Activated CD8-positive, alpha-beta memory T cell treated with anti-CD3 and anti-CD28 coated beads for 48 hours (primary cell): Measurements from ENCODE around the gene CDK6.
A peak's percentile ranks its signal among the peaks of the same experiment; 100 is the strongest.

Experiments
- DNase-seq, 3 experiments: peaks; one replicate each; pipeline ENCODE4 v3.0.0-alpha.2; 2020; ENCODE audit warnings: low read depth in 2 of 3, low spot score in 2 of 3

Gene CDK6

DNA sequence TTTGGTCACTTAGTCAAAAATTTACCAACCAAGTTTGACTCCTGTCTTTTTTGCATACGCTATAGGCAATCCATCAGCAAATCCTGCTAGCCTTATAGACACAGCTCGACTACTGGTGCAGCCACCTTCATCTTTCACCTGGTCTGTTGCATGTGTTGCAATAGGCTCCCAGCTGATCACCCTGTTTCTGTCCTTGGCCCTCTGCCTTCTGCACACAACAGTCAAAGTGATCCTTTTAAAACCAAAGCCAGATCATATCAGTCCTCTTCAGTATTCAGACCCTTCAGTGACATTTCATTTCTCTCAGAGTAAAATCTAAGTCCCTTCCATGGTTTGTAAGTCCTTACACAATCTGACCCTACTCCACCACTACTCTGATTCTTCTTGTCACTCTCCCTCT, 10.9 kb upstream of the CDK6 start:
- DNase-seq = no peak

DNA sequence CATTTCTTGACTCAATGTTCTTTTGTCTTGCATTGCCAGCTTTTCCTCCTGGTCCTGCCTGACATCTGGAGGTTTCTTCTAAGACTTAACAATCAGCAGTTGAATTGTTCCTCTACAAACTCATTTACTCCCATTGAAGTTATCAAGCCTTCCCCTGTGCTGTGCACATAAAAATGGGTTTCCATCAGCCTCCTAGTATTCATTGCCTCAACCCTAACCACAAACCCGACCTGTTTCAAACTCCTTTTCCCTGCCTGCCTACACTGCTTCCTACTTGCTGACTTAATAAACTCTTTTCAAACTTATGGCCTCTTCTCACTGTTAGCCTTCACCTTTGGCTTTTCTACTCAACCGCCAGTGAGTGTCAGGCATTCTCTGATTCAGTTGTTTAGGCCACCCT, 9.4 kb upstream of the CDK6 start:
- DNase-seq = no peak

GRCh38 chr7:92843781-92844180, 7.4 kb upstream of the CDK6 start:
- DNase-seq = no peak

DNA sequence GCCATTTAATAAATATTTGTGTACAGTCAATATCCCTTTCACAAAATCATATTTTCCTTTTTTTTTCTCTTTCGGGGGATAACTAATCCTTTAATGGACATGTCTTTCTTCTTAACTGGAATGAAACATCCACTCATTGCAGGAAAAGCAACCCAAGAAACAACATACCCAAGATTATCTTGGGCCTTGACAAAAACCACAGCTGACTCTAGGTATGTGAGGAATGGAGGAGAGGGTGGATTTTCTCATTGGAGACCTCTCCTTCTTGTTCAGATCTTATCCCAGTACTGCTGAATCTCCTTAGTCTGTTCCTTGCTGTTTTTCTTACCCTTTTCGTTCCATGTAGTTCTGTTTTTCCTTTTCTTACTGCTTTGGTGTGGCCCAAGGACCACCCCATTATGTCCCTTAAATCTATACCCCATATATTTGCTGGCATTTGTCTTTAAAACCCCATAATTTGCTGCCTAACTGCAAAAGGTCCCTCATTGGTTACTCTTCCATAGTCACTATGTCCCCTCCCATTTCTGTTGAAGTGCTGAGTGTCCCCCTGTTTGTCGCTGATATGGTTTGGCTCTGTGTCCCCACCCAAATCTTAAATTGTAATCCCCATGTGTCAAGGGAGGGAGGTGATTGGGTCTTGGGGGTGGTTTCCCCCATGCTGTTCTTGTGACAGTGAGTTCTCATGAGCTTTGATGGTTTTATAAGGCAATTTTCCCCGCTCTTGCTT, 6.8 kb upstream of the CDK6 start:
- no peak for DNase-seq

GRCh38 chr7:92841192-92841591, 4.8 kb upstream of the CDK6 start:
- no peak for DNase-seq

- DNase-seq = no peak
These were observed 3.9 kb upstream of the CDK6 start for GRCh38 chr7:92840316-92840715.

DNA sequence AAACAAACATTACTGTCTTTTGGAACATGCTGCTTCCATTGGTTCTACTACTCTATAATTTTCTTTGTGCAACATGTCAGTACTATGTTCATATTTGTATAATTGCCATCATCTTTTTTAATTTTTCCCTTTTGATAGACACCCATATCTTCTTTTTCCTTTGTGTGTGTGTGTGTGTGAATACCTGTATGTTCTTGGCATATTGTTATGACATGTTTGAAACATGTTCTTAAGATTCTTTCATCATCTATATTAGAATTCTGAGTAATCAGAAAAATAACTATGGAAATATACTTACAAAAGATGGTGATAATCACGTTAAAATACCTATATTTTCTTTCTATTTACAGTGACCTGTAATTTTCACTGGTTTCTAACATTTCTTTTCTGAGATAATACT, 3.5 kb upstream of the CDK6 start:
- DNase-seq = no peak

- no peak for DNase-seq
These were observed 2.6 kb upstream of the CDK6 start for GRCh38 chr7:92838934-92839333.

GRCh38 chr7:92837000-92837749, 802 bp upstream of the CDK6 start:
- no peak for DNase-seq

DNA sequence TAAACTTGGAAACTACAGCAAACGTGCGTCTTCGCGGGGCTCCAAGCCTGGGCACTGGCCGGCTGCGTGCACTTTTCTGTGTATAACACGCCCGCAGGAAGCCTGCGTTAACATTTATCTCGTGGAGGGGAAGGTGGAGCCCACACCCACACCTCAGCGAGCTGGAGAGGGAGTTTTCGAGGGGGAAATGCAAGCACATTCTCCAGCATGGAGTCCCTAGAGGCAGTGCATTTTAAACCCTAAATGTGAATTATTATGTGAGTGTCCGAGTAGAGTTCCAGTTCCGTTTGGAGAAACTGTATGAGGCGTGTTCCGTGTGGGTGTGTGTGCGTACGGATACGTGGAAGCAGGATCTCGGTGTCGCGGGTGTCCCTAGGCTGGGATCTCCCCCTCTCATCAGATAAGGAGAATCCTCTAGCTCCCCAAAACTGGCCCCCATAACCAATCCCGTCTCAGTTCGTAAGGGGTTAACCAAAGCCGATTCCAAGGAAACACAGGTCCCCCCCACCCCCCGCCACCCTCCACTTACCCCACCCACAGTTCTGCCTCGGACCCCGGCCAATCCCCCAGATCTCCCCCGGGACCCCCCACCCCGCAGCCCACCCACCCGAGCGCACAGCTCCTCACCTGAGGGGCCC, 403 bp downstream of the CDK6 start:
- DNase-seq = peak in 2 of 3 experiments; percentile 36 to 40

- DNase-seq = peak; percentile 28 to 47 (median 32)
These were observed 1.0 kb downstream of the CDK6 start for GRCh38 chr7:92835261-92835850.

- DNase-seq = no peak
These were observed 1.7 kb downstream of the CDK6 start for GRCh38 chr7:92834507-92835260.

DNA sequence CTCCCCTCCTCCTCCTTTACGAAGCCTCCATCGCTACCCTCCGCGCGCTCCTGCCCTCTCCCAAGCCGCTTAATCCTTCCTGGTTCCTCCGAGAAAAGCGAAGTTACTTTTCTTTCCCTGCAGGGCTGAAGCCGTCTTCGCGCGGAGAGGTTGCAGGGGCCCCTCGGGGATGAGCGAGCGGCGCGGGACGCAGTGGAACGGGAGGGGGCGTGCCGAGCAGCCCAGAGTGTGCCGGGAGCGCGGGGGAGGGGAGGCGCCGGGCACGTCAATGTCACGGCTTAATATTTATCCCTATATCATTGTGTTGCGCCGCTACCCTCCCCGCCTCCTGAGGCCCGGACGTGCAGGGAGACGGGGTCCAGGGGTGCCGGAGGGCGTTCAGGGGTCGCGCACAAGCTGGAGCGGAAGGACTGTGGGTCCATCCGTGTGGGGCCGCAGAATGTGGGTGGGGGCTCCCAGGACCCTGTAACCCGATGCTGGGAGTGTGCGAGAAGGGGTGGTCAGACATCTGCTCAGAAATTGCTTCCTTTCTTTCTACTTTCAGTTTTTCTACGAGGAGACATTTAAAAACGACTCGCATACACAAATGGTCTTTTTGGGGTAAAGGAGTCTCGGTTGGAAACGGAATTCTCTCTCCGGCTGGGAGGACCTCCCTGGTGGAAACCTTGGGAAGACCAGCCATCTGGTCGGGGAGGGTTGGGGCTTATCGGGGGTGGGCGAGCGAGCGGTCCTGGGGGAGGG, 2.4 kb downstream of the CDK6 start:
- DNase-seq = peak; percentile 58 to 64 (median 62)

GRCh38 chr7:92833024-92833765, 3.2 kb downstream of the CDK6 start:
- peak; percentile 60 to 77 (median 66) for DNase-seq

DNA sequence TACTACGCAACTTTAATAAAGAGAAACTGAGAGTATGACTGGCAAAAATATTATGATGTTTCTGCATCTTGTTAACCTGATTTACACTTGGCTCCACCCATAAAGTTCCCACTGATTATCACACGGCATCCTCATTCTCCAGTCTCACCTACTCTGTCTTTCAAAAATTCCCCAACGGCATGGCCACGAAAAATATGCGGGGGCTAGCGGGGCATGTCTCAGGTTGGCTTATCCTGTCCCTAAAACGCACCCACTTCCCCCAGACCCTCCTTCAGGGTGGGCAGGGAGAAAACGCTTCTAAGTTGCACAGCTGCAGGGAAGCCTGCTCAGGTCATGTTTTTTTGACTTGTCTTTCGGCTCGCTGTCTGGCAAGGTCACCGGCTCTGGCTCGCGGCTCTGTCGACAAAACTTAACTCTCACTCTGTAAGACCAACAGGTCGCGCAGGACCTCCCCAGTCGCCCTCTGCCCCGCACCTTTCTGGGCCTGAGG, 3.8 kb downstream of the CDK6 start:
- DNase-seq = peak in 1 of 3 experiments; percentile 27

DNA sequence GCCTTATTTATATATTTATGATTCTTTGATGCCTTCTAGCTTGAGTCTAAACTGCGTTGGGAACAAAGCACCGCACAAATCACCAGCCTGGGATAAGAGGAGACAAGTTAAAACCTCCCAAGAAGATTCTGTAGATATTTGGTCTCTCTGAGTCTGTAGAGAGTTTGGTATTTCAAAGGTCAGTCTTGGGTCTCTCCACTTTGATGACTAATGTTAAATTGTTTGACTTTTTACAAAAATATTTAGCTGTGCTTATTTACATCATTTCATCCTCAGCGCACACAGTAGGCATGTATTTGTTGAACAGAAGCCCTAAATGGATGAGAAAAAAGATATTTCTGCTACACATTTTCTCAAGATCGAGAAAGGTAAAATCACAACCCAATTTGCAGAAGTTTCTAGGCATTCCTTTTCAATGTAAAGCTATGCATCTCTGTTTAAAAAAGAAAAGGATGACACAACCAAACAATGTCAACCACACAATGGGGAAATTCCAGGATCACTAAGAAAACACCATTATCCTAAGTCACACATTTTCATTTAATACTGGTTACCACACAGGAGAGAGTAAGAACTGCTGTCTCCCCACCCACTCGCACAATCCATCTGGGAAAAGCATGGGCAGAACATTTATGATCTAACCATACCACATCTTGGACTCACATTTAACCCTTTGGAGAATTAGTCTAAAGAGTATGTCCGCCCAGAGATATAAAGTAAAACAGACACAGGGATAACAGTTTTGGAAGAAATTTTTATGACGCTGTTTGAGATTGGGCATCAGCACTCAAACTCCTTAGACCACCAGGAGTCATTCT, 4.4 kb downstream of the CDK6 start:
- no peak for DNase-seq

DNA sequence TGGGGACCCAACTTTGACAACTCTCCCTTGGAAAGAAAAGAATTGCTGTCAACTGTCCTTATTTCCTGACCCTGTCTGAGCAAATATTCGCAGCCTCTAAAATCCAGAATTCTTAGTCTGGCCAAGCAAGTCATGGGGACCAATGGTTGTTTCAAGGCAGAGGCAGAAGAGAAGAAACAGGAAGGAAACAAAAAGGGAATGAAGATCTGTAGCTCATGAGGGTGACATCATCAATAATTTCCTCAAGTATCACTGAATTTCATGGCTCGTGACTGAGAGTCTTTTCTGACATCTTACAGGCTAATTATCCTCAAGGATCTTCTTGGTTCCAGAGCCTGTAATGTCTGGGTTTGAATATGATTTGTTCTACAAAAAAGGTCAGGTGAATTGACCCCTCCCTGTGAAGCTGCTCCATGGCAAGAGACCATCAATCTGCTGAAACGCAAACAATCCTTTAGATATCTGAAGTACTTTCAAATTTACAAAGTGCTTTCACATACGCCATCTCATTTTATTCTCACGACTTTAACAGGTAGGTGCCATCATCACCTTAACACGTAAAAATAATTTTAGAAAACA, 5.8 kb downstream of the CDK6 start:
- no peak for DNase-seq

GRCh38 chr7:92830027-92830426, 6.3 kb downstream of the CDK6 start:
- DNase-seq = no peak
